AG10803 (cell line): ENCODE measurements around the gene IL36RN.

Experiments used
- DNase-seq: peaks from one replicate; pipeline ENCODE4 v3.0.0; 2010; ENCODE audit warnings: low read depth
- H3K4me3 ChIP-seq: 2 replicates; pipeline ENCODE4 v1.5.1; 2011; ENCODE audit warnings: mild to moderate bottlenecking, low read length, control low read depth
- CTCF ChIP-seq: conservative IDR thresholded peaks from 2 replicates; pipeline ENCODE4 v1.5.1; 2011; ENCODE audit warnings: mild to moderate bottlenecking, low read length, control low read depth, inconsistent platforms

The IL36RN gene

GRCh38 chr2:113014067-113014466 is 44.9 kb upstream of the IL36RN start:
- TF ChIP-seq CTCF = no peak
- no peak overlapping the region for H3K4me3 ChIP-seq
- DNase-seq = no peak

- no peak for TF ChIP-seq CTCF
- DNase-seq = no peak
- no peak overlapping the region for H3K4me3 ChIP-seq
Measured at GRCh38 chr2:113015042-113015441, 44.0 kb upstream of the IL36RN start.

- no peak for DNase-seq
- TF ChIP-seq CTCF = no peak
- no peak overlapping the region for H3K4me3 ChIP-seq
Measured at GRCh38 chr2:113015655-113016054, 43.3 kb upstream of the IL36RN start.

GRCh38 chr2:113018509-113018908 is 40.5 kb upstream of the IL36RN start:
- no peak for DNase-seq
- TF ChIP-seq CTCF = no peak
- H3K4me3 ChIP-seq = no peak overlapping the region

GRCh38 chr2:113021312-113021711 is 37.7 kb upstream of the IL36RN start:
- H3K4me3 ChIP-seq = no peak overlapping the region
- no peak for TF ChIP-seq CTCF
- DNase-seq = no peak

- no peak for DNase-seq
- TF ChIP-seq CTCF = no peak
- H3K4me3 ChIP-seq = no peak overlapping the region
Measured at GRCh38 chr2:113024764-113025163, 34.2 kb upstream of the IL36RN start.

GRCh38 chr2:113025737-113026136 is 33.3 kb upstream of the IL36RN start:
- H3K4me3 ChIP-seq = no peak overlapping the region
- TF ChIP-seq CTCF = no peak
- no peak for DNase-seq
